GM23338 (cell line): ENCODE results near the gene CDH8. TPM values are rescaled to one million over a fixed set of nuclear protein-coding genes. Genes with fewer than 3 reads are reported as not detected.

Experiments
- ATAC-seq: fragments of 200-7000 bp; cut with Tn5 transposase; 3 replicates; pipeline ENCODE4 v1.9.1; 2020
- DNase-seq: peaks from one replicate; pipeline ENCODE4 v3.0.0-alpha.2; 2015; ENCODE audit warnings: low spot score
- H2AFZ ChIP-seq: fragments of 200-600 bp; sonication (generic); 2 replicates; pipeline ENCODE4 v1.8.0; 2016; ENCODE audit warnings: antibody characterized with exemption, mild to moderate bottlenecking, moderate library complexity
- H3F3A ChIP-seq: fragments of 200-600 bp; sonication (generic); replicated peaks from 2 replicates; pipeline ENCODE4 v1.8.0; 2017; ENCODE audit warnings: antibody characterized with exemption, mixed run types, low read depth
- H3K27ac ChIP-seq: fragments of 200-600 bp; sonication (generic); 2 replicates; pipeline ENCODE4 v1.6.1; 2016; ENCODE audit warnings: low read depth
- H3K27me3 ChIP-seq: fragments of 200-600 bp; sonication (generic); 2 replicates; pipeline ENCODE4 v1.8.0; 2016; ENCODE audit warnings: mild to moderate bottlenecking, mixed run types, moderate library complexity; ENCODE audit not compliant: insufficient read depth
- H3K36me3 ChIP-seq: fragments of 200-600 bp; sonication (generic); 2 replicates; pipeline ENCODE4 v1.8.0; 2016; ENCODE audit warnings: mild to moderate bottlenecking; ENCODE audit not compliant: insufficient read depth
- H3K4me1 ChIP-seq: fragments of 200-600 bp; sonication (generic); 2 replicates; pipeline ENCODE4 v1.8.0; 2016; ENCODE audit warnings: mild to moderate bottlenecking, moderate library complexity; ENCODE audit not compliant: insufficient read depth
- H3K4me2 ChIP-seq: fragments of 200-600 bp; sonication (generic); 2 replicates; pipeline ENCODE4 v1.7.1; 2017; ENCODE audit warnings: mixed run types
- H3K4me3 ChIP-seq: fragments of 200-600 bp; sonication (generic); 2 replicates; pipeline ENCODE4 v1.6.1; 2016; ENCODE audit warnings: mixed run types
- H3K79me2 ChIP-seq: fragments of 200-600 bp; sonication (generic); replicated peaks from 2 replicates; pipeline ENCODE4 v1.8.0; 2017; ENCODE audit warnings: mild to moderate bottlenecking; ENCODE audit not compliant: insufficient read depth
- H3K9me2 ChIP-seq: fragments of 200-600 bp; sonication (generic); 2 replicates; pipeline ENCODE4 v1.8.0; 2017; ENCODE audit not compliant: insufficient read depth
- H4K20me1 ChIP-seq: fragments of 200-600 bp; sonication (generic); replicated peaks from 2 replicates; pipeline ENCODE4 v1.8.0; 2017; ENCODE audit warnings: mild to moderate bottlenecking; ENCODE audit not compliant: insufficient read depth
- H3K27ac Mint-ChIP-seq: 2 replicates; pipeline ENCODE4 v1.8.0; 2020; ENCODE audit warnings: inconsistent platforms, mild to moderate bottlenecking, moderate library complexity, mixed read lengths
- H3K27me3 Mint-ChIP-seq: 3 replicates; pipeline ENCODE4 v1.8.0; 2022; ENCODE audit warnings: low read depth, mild to moderate bottlenecking, moderate library complexity, mixed read lengths, inconsistent platforms; ENCODE audit not compliant: insufficient read depth, poor library complexity
- H3K36me3 Mint-ChIP-seq: 3 replicates; pipeline ENCODE4 v1.8.0; 2021; ENCODE audit warnings: low read depth, mild to moderate bottlenecking, inconsistent platforms, moderate library complexity, mixed read lengths
- H3K4me1 Mint-ChIP-seq: 3 replicates; pipeline ENCODE4 v1.8.0; 2020; ENCODE audit warnings: mild to moderate bottlenecking, inconsistent platforms, mixed read lengths
- H3K4me3 Mint-ChIP-seq: 3 replicates; pipeline ENCODE4 v1.8.0; 2021; ENCODE audit warnings: moderate library complexity, mild to moderate bottlenecking, inconsistent platforms, mixed read lengths
- H3K9me3 Mint-ChIP-seq: 3 replicates; pipeline ENCODE4 v1.8.0; 2020; ENCODE audit warnings: moderate library complexity, mild to moderate bottlenecking, inconsistent platforms, mixed read lengths
- CREB1 ChIP-seq: fragments of 250-450 bp; sonication (Bioruptor Pico); IDR thresholded peaks from 2 replicates; pipeline ENCODE4 v1.5.0; 2020; ENCODE audit warnings: low read depth, mild to moderate bottlenecking, moderate library complexity
- EZH2 ChIP-seq: fragments of 200-600 bp; sonication (generic); IDR thresholded peaks from one replicate; pipeline ENCODE4 v1.8.0; 2017; ENCODE audit warnings: antibody characterized with exemption, mild to moderate bottlenecking, low read depth; ENCODE audit not compliant: unreplicated experiment
- NANOG ChIP-seq: IDR thresholded peaks from 2 replicates; pipeline ENCODE4 v1.6.1; 2016; ENCODE audit warnings: antibody characterized with exemption, borderline replicate concordance
- POLR2AphosphoS5 ChIP-seq: IDR thresholded peaks from 2 replicates; pipeline ENCODE4 v1.6.1; 2016; ENCODE audit warnings: antibody characterized with exemption, low read depth
- STAT1 ChIP-seq: IDR thresholded peaks from one replicate; pipeline ENCODE4 v1.6.1; 2016; ENCODE audit warnings: antibody characterized with exemption; ENCODE audit not compliant: unreplicated experiment
- polyA plus RNA-seq: library from polyadenylated mRNA; unstranded; fragments of >200 nt; fragmentation: Nextera tagmentation; extraction: Ambion mirVana; gene quantifications from 2 replicates; pipeline ENCODE4 v1.2.1, GENCODE V29; 2016
- total RNA-seq: library from RNA; depleted of rRNA; stranded (reverse); fragments of >200 nt; shearing (Covaris generic); gene quantifications from 2 replicates; pipeline ENCODE4 v1.2.3, GENCODE V29; 2014
- TF ChIP-seq, protein P1 (sequence below), 2 experiments: fragments of 200-600 bp in 1 of 2; sonication (generic) in 1 of 2; conservative IDR thresholded peaks; 2 replicates each; pipeline versions ENCODE4 v1.5.1 to v1.6.1; 2016 to 2017; ENCODE audit warnings: antibody characterized with exemption in 2 of 2, low read depth in 2 of 2, mild to moderate bottlenecking in 2 of 2, moderate library complexity in 1 of 2
- TF ChIP-seq, protein P2 (sequence below): fragments of 250-450 bp; sonication (Bioruptor Pico); IDR thresholded peaks from 2 replicates; pipeline ENCODE4 v1.5.0; 2020; ENCODE audit warnings: mild to moderate bottlenecking, moderate library complexity

CDH8 gene
- total and polyA plus RNA-seq, 2 experiments from 2014 or later: 10.2 to 11.7 TPM

DNA sequence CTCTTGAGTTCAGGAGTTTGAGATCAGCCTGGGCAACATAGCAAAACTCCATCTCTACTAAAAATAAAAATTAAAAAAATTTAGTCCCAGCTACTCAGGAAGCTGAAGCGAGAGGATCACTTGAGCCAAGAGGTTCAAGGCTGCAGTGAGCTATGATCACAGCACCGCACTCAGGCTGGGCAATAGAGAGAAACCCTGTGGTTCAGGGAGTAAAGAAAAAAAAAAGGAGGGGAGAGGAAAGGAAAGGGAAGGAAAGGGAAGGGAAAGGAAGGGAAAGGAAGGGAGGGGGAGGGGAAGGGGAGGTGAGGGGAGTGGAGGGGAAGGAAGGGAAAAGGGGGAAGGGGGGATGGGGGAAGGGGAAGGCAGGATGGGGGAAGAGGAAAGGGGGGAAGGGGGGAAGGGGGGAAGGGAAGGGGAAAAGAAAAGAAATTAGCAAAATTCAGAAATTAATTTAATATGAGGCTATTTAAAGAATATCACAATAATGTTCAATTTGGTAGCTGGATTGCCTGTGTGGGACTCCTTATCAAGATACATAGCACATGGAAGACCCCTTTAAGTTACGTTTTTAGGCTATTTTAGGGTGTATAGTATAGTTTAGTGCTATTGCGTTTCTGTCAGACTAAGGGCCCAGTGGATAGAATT lies 424.3 kb downstream of the CDH8 start (continued):
- TF ChIP-seq, protein P1, sequence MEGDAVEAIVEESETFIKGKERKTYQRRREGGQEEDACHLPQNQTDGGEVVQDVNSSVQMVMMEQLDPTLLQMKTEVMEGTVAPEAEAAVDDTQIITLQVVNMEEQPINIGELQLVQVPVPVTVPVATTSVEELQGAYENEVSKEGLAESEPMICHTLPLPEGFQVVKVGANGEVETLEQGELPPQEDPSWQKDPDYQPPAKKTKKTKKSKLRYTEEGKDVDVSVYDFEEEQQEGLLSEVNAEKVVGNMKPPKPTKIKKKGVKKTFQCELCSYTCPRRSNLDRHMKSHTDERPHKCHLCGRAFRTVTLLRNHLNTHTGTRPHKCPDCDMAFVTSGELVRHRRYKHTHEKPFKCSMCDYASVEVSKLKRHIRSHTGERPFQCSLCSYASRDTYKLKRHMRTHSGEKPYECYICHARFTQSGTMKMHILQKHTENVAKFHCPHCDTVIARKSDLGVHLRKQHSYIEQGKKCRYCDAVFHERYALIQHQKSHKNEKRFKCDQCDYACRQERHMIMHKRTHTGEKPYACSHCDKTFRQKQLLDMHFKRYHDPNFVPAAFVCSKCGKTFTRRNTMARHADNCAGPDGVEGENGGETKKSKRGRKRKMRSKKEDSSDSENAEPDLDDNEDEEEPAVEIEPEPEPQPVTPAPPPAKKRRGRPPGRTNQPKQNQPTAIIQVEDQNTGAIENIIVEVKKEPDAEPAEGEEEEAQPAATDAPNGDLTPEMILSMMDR (conservative IDR thresholded peaks at IDR 0.05; ENCODE audit: low read depth in 2 of 2): no peak
- TF ChIP-seq, protein P2, sequence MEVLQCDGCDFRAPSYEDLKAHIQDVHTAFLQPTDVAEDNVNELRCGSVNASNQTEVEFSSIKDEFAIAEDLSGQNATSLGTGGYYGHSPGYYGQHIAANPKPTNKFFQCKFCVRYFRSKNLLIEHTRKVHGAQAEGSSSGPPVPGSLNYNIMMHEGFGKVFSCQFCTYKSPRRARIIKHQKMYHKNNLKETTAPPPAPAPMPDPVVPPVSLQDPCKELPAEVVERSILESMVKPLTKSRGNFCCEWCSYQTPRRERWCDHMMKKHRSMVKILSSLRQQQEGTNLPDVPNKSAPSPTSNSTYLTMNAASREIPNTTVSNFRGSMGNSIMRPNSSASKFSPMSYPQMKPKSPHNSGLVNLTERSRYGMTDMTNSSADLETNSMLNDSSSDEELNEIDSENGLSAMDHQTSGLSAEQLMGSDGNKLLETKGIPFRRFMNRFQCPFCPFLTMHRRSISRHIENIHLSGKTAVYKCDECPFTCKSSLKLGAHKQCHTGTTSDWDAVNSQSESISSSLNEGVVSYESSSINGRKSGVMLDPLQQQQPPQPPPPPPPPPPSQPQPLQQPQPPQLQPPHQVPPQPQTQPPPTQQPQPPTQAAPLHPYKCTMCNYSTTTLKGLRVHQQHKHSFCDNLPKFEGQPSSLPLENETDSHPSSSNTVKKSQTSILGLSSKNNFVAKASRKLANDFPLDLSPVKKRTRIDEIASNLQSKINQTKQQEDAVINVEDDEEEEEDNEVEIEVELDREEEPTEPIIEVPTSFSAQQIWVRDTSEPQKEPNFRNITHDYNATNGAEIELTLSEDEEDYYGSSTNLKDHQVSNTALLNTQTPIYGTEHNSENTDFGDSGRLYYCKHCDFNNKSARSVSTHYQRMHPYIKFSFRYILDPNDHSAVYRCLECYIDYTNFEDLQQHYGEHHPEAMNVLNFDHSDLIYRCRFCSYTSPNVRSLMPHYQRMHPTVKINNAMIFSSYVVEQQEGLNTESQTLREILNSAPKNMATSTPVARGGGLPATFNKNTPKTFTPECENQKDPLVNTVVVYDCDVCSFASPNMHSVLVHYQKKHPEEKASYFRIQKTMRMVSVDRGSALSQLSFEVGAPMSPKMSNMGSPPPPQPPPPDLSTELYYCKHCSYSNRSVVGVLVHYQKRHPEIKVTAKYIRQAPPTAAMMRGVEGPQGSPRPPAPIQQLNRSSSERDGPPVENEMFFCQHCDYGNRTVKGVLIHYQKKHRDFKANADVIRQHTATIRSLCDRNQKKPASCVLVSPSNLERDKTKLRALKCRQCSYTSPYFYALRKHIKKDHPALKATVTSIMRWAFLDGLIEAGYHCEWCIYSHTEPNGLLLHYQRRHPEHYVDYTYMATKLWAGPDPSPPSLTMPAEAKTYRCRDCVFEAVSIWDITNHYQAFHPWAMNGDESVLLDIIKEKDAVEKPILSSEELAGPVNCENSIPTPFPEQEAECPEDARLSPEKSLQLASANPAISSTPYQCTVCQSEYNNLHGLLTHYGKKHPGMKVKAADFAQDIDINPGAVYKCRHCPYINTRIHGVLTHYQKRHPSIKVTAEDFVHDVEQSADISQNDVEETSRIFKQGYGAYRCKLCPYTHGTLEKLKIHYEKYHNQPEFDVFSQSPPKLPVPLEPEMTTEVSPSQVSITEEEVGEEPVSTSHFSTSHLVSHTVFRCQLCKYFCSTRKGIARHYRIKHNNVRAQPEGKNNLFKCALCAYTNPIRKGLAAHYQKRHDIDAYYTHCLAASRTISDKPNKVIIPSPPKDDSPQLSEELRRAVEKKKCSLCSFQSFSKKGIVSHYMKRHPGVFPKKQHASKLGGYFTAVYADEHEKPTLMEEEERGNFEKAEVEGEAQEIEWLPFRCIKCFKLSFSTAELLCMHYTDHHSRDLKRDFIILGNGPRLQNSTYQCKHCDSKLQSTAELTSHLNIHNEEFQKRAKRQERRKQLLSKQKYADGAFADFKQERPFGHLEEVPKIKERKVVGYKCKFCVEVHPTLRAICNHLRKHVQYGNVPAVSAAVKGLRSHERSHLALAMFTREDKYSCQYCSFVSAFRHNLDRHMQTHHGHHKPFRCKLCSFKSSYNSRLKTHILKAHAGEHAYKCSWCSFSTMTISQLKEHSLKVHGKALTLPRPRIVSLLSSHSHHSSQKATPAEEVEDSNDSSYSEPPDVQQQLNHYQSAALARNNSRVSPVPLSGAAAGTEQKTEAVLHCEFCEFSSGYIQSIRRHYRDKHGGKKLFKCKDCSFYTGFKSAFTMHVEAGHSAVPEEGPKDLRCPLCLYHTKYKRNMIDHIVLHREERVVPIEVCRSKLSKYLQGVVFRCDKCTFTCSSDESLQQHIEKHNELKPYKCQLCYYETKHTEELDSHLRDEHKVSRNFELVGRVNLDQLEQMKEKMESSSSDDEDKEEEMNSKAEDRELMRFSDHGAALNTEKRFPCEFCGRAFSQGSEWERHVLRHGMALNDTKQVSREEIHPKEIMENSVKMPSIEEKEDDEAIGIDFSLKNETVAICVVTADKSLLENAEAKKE (CRISPR knock-in tag): no peak
- TF ChIP-seq CREB1 (CRISPR knock-in tag): no peak

- Histone ChIP-seq H3K4me3 (no peak overlapping the region), H3K4me1 (no peaks in the 10 kb centered on the region), H3K4me2 (no peak overlapping the region), H4K20me1 (no peaks in the 10 kb centered on the region), H3K79me2 (no peaks in the 10 kb centered on the region), H3K9me2 (no peaks in the 10 kb centered on the region), H3K27me3 (no peaks in the 10 kb centered on the region), H3K27ac (no peak overlapping the region), H3F3A (no peaks in the 10 kb centered on the region), H2AFZ (no peak overlapping the region), H3K36me3 (no peaks in the 10 kb centered on the region)
- H3K36me3 Mint-ChIP-seq: no peaks in the 10 kb centered on the region
- H3K4me3 Mint-ChIP-seq: no peak overlapping the region
- no peaks in the 10 kb centered on the region for H3K27me3 Mint-ChIP-seq
- H3K27ac Mint-ChIP-seq: no peak overlapping the region
- peaks cover 2% of the 10 kb centered on the region; the same call in 1 of the 3 replicates for H3K4me1 Mint-ChIP-seq
- ATAC-seq (no peak), DNase-seq (no peak)
- H3K9me3 Mint-ChIP-seq: no peaks in the 10 kb centered on the region; the same call in 2 of the 3 replicates
- no peak for TF ChIP-seq NANOG
- TF ChIP-seq EZH2: no peak
- TF ChIP-seq, protein P2 (CRISPR knock-in tag): no peak
- no peak for TF ChIP-seq POLR2AphosphoS5
- no peak for TF ChIP-seq CREB1 (CRISPR knock-in tag)
- no peak for TF ChIP-seq STAT1
Observed at GRCh38 chr16:61606581-61606980, 429.7 kb downstream of the CDH8 start.
